Measurements from ENCODE around the gene ASB17.

DNA sequence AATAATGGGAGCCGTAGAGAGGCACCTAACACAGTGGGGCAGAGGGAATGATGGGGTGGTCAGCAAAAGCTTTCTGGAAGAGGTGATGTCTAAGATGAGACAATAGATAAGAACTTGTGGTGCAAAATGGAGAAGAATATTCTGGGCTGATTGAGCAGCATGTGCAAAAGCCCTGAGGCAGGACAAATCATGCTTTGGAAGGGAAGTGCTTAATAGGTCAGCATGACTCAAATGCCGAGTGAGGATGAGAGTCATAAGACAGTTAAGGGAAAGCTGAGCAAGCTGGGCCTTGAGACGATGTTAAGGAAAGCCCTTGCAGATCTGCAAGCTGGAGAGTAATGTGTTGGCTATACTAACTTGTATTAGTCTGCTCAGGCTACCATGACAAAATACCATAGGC, 37.3 kb upstream of the ASB17 start:
- TF ChIP-seq EZH2phosphoT487 (IDR thresholded peaks at IDR 0.05; ENCODE audit: unreplicated experiment) (no peak), CTCF (conservative IDR thresholded peaks at IDR 0.05; ENCODE audit: low read depth in 2 of 2) (no peak), EZH2 (IDR thresholded peaks at IDR 0.05; ENCODE audit: low read depth, unreplicated experiment) (no peak), JUNB (IDR thresholded peaks at IDR 0.05; ENCODE audit: unreplicated experiment) (no peak), ZNF331 (CRISPR knock-in tag; IDR thresholded peaks at IDR 0.05; ENCODE audit: low read depth) (no peak), POLR2AphosphoS5 (IDR thresholded peaks at IDR 0.05; ENCODE audit: low read depth) (no peak)
